Right lobe of liver (tissue), 6 donors: Measurements from ENCODE around the gene KISS1R. TPM values are rescaled to one million over a fixed set of nuclear protein-coding genes. Genes with fewer than 3 reads are reported as not detected.
A peak's percentile ranks its signal among the peaks of the same experiment; 100 is the strongest.

Experiments
- ATAC-seq, 4 donors: fragments of 200-7000 bp; cut with Tn5 transposase; one replicate each; pipeline ENCODE4 v1.9.1; 2020; ENCODE audit warnings: mild to moderate bottlenecking in 4 of 4, moderate library complexity in 4 of 4
- DNase-seq, 3 donors: peaks; one replicate each; pipeline ENCODE4 v3.0.0-alpha.2; 2020
- H3K27ac ChIP-seq, 3 donors: fragments of 200-600 bp; one replicate each; pipeline ENCODE4 v1.8.0; 2022
- H3K27me3 ChIP-seq, 2 donors: fragments of 200-600 bp; one replicate each; pipeline ENCODE4 v1.8.0; 2022
- H3K36me3 ChIP-seq, 4 donors: fragments of 200-600 bp; sonication (generic) in 1 of 4; one replicate each; pipeline versions ENCODE4 v1.5.1 to v1.8.0; 2017 to 2022; ENCODE audit warnings: control low read depth in 1 of 4
- H3K4me1 ChIP-seq, 4 donors: fragments of 200-600 bp; sonication (generic) in 1 of 4; one replicate each; pipeline versions ENCODE4 v1.5.1 to v1.8.0; 2017 to 2022; ENCODE audit warnings: control low read depth in 1 of 4
- H3K4me3 ChIP-seq, 3 donors: fragments of 200-600 bp; one replicate each; pipeline ENCODE4 v1.8.0; 2022
- H3K9me3 ChIP-seq, 4 donors: fragments of 200-600 bp; sonication (generic) in 1 of 4; one replicate each; pipeline versions ENCODE4 v1.5.1 to v1.8.0; 2017 to 2022; ENCODE audit warnings: control low read depth in 1 of 4
- CTCF ChIP-seq, 4 donors: fragments of 200-600 bp in 3 of 4; fragments of 450-650 bp in 1 of 4; IDR thresholded peaks; one replicate each; pipeline versions ENCODE4 v1.5.1 to v1.8.0; 2016 to 2022; ENCODE audit warnings: antibody characterized with exemption in 4 of 4, mild to moderate bottlenecking in 2 of 4
- POLR2A ChIP-seq: fragments of 450-650 bp; IDR thresholded peaks from one replicate; pipeline ENCODE4 v1.6.1; 2017; ENCODE audit warnings: antibody characterized with exemption, mild to moderate bottlenecking
- WGBS: methylation state at CpG from one replicate; pipeline ENCODE4 v1.1.6; 2018; ENCODE audit warnings: low coverage, low lambda C conversion rate; ENCODE audit not compliant: insufficient coverage; ENCODE audit errors: missing lambda C conversion rate; 5-methylcytosine and 5-hydroxymethylcytosine counted together
- intact Hi-C, 2 donors: fragments of 100-400 bp; cut with DNase I; formaldehyde crosslinking; loops; one replicate each; pipeline versions ENCODE4 v1.11.2 to v1.14.1; 2022
- total RNA-seq, 6 experiments: library from RNA; depleted of rRNA in 2 of 6; stranded (reverse); fragments of >200 nt in 2 of 6; fragmentation: NEBNext Ultra II Directional in 3 of 6; extraction: Animal tissue kit (Norgen Biotek cat#: 25700) in 3 of 6; gene quantifications; one replicate each; pipeline versions ENCODE4 v1.1.0 to v1.2.4, GENCODE V29; 2016 to 2023
- donor health status: DM: no; HTN: yes; CAD: no.
- donor health status: DM: no; HTN: no; CAD: no.
- donor health status: DM: no; HTN: no; CAD: no.
- donor health status: DM: no; HTN: yes; CAD: no.
- donor health status: DM: no; HTN: yes; CAD: no.

The KISS1R gene
- total RNA-seq, 6 experiments from 2014 or later = 0.47 TPM; not detected in 5

GRCh38 chr19:941292-942132 is 24.4 kb downstream of the KISS1R start:
- peak overlapping the region; percentile 20 to 37 (median 23) for H3K4me3 ChIP-seq
- H3K4me1 ChIP-seq = peaks cover 2 to 20% (median 12%) of the 10 kb centered on the region in 4 donors
- TF ChIP-seq POLR2A = no peak
- TF ChIP-seq CTCF (IDR thresholded peaks at IDR 0.05) = no peak
- H3K27ac ChIP-seq = peak overlapping the region in 1 of 3 donors; percentile 72
- ATAC-seq (no peak), DNase-seq (no peak)
- no peaks in the 10 kb centered on the region for H3K9me3 ChIP-seq
- WGBS = 100% methylated on average over 1 of the region's 45 CpGs
- intact Hi-C loops = loop anchor here in 1 of 2 donors (5.0 kb wide), 1 partner anchor 36 kb away; no protein-coding TSS in a partner anchor
- no peaks in the 10 kb centered on the region for H3K36me3 ChIP-seq
- H3K27me3 ChIP-seq = no peaks in the 10 kb centered on the region

DNA sequence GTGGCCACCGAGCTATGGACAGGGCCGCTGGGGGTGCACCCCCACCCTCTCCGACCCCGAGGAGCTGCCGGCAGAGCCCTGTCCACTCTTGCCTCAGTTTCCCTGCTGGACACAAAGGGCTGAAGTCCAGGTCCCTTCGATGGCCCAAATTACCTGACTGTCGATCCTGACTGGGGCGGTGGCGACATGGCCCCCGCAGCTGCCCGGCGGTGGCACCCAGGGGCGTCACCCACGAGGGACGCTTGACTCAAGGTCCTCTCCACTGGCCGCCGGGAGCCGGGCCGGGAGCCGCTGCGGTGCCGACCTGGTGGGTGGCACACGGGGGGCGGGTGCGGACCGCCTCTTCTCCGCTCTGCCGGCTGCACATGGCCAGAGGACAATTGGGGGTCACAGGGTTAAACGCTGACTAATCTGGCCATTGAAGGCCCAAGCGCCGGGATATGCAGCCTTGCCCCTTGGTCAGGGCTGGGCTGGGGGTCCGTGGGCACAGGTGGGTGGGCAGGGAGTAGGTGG is 25.1 kb downstream of the KISS1R start:
- TF ChIP-seq CTCF (IDR thresholded peaks at IDR 0.05) (no peak), POLR2A (no peak)
- intact Hi-C loops = loop anchor here in 1 of 2 donors (5.0 kb wide), 1 partner anchor 35 kb away; no protein-coding TSS in a partner anchor
- no peaks in the 10 kb centered on the region for H3K9me3 ChIP-seq
- no peak overlapping the region for H3K4me3 ChIP-seq
- DNase-seq = no peak
- no peaks in the 10 kb centered on the region for H3K27me3 ChIP-seq
- ATAC-seq = no peak
- WGBS = no CpG with 5 or more reads among the region's 32 CpGs
- peaks cover 2 to 20% (median 12%) of the 10 kb centered on the region in 4 donors for H3K4me1 ChIP-seq
- H3K27ac ChIP-seq = no peak overlapping the region
- no peaks in the 10 kb centered on the region for H3K36me3 ChIP-seq

- H3K4me3 ChIP-seq = no peak overlapping the region
- intact Hi-C loops = loop anchor here in 1 of 2 donors (5.0 kb wide), 1 partner anchor 34 kb away; no protein-coding TSS in a partner anchor
- no peak for TF ChIP-seq CTCF (IDR thresholded peaks at IDR 0.05)
- TF ChIP-seq POLR2A = no peak
- WGBS = no CpG with 5 or more reads among the region's 17 CpGs
- peaks cover 0 to 20% (median 12%) of the 10 kb centered on the region in 4 donors for H3K4me1 ChIP-seq
- no peak overlapping the region for H3K27ac ChIP-seq
- H3K27me3 ChIP-seq = no peaks in the 10 kb centered on the region
- H3K9me3 ChIP-seq = no peaks in the 10 kb centered on the region
- ATAC-seq (no peak), DNase-seq (no peak)
- H3K36me3 ChIP-seq = no peaks in the 10 kb centered on the region
These were observed 26.5 kb downstream of the KISS1R start for GRCh38 chr19:943551-944170.

GRCh38 chr19:944171-944567 is 27.0 kb downstream of the KISS1R start:
- no peak overlapping the region for H3K4me3 ChIP-seq
- WGBS = 20% methylated on average over 1 of the region's 27 CpGs
- no peak for ATAC-seq

More at GRCh38 chr19:944171-944567, 27.0 kb downstream of the KISS1R start:
- H3K27me3 ChIP-seq = no peaks in the 10 kb centered on the region
- H3K27ac ChIP-seq = no peak overlapping the region
- intact Hi-C loops = loop anchor here in 1 of 2 donors (5.0 kb wide), 1 partner anchor 33 kb away; no protein-coding TSS in a partner anchor
- no peak for TF ChIP-seq POLR2A
- no peaks in the 10 kb centered on the region for H3K36me3 ChIP-seq
- H3K9me3 ChIP-seq = no peaks in the 10 kb centered on the region
- DNase-seq = no peak
- H3K4me1 ChIP-seq = peaks cover 0 to 20% (median 12%) of the 10 kb centered on the region in 4 donors
